HG03439 (cell line): Measurements from ENCODE around the gene FBXO44.
"Not testable (repeated sequence)": the region's sequence is repeated elsewhere in the genome, so short reads cannot be mapped to it uniquely, and the experiment has no call there.

Experiments
- ATAC-seq: cut with Tn5 transposase; IDR thresholded peaks from one replicate; pipeline ENCODE4 v1.9.1; 2021; ENCODE audit warnings: mild to moderate bottlenecking, moderate library complexity; ENCODE audit not compliant: unreplicated experiment

The FBXO44 gene

DNA sequence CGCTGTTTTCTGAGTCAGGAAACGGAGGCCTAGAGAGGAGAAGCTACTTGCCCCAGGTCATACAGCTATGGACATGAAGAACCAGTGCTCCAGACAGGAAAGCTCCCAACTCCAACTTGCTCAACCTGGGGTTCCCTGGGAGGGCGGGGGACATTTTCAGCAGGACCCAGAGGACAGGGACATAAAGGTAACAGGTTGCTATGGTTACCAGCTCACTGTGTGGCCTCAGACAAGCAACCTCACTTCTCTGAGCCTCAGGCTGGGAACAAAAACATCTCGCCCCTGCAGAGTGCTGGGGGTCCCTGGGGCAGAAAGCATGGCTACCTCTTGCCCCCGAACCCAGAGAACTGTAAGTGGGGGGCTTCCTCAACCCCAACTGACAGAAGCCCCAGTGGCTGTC, 16.6 kb upstream of the FBXO44 start:
- no peak for ATAC-seq

DNA sequence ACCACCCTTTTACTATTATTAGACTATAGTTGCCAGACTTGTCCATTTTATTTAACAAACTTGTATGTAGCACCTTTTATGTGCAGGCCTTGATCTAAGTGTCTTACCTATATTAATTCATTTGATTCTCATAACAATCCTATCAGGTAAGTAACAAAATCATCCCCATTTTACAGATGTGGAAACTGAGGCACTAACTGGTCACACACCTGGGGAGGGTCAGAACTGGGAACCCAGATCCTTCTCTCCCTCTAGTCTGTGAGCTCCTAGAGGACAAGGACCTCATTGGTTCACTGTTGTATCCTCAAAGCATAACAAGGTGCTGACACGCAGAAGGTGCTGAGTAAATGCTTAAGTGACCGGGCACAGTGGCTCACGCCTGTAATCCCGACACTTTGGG, 15.3 kb upstream of the FBXO44 start:
- ATAC-seq, result no peak

DNA sequence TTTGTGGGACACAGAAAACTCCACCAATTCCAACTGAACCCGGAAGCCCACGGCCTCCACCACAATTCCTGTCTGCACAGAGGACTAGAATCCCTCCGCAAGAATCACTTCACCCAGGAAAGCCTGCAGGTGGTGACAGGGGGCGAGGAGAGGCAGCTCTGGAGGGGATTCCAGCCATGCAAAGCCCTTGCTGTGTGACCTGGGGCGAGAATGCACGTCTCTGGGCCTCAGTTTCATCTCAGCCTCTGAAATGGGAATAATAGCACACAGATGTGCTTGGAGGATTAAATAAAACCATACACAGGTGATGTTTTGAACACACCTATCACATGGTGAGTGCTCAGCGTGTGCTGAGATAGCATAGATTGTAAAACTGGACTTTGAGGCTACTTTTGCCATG, 14.6 kb upstream of the FBXO44 start:
- no peak for ATAC-seq

DNA sequence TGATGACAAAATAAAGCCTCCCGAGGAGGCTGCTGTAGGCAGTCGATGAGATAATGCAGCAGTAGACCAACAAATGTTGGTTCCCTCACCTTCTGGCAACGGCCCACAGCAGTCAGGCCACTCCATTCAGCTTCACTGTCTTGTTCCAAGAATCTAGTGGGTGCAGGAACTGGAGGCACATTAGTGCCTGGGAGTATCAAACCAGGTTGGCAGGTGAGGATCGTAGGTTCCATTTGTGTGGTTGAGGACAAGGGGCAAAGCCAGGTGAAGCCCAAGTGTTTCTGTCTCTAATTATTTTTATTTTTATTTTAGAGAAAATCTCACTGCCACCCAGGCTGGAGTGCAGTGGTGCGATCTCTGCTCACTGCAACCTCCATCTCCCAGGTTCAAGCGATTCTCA, 13.7 kb upstream of the FBXO44 start:
- ATAC-seq, result no peak

DNA sequence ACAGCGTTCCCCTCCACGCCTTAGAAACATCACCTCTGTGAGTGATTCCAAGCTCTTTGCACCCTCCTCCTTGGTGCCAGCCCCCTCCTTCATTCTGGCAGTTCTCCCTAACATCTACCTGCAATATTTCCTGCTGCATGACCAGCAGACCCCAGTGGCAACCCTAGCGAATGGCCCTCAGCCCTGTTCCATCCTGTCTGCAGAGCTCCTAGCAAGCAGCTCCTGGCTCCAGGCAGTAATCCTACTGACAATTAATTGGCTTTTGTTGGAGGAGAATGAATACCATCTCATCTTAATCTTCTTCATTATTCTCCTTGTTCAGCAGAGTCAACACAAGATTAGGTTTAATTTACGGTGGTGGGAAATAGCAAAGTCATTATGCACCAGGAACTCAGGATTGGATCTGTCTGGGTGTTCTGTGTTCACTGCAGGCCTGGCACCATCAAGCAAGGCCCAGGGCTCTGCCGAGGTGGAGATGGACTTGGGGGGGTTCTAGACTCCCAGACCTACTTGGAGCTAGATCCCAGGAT, 12.8 kb upstream of the FBXO44 start:
- ATAC-seq, result no peak

DNA sequence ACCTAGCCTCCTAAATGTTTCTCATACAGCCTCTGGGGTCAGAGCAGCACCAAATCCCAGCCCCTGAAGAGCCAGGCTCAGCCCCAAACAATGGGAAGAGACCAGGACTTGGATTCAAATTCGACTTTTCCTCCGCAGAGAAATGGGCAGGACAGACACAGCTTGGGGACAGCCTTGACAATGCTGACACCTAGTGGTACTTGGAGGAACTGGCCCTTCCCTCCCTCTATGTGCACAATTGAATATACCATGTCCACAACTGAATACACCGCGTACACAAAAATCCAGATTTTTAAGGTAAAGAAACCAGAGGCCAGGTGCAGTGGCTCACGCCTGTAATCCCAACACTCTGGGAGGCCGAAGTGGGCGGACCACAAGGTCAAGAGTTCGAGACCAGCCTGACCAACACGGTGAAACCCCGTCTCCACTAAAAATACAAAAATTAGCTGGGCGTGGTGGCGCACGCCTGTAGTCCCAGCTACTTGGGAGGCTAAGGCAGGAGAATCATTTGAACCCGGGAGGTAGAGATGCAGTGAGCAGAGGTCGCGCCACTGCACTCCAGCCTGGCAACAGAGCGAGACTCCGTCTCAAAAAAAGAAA, 12.2 kb upstream of the FBXO44 start:
- ATAC-seq, result not testable (repeated sequence)

DNA sequence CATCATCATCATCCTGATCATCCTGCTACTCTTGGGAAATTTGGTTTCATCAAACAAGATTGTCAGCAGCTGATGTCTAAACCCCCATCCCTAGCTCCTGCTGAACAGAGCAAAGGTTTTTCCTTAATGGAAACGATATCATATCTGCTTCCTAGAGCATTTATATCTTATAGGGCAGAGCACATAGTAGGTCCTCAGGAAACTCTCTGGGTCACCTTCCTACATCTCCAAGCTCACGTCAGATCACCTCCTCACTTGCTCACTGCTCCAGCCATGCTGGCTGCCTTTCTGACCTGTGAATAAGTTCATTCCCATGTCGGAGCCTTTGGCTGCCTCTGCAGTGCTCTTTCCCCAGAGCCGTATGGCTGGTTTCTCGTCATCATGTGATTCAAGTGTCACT, 10.9 kb upstream of the FBXO44 start:
- no peak for ATAC-seq

DNA sequence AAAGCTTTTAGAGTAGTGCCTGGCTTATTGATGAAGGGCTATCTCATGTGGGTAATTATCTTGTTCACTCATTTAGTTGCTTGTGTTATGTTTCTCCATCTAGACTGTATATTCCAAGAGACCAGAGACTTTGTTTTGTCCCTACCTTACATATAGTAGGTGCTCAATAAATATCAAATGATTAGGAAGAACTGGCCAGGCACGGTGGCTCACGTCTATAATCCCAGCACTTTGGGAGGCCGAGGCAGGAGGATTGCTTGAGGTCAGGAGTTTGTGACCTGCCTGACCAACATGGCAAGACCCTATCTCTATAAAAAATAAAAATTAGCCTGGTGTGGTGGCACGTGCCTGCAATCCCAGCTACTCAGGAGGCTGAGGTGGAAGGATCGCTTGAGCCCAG, 9.4 kb upstream of the FBXO44 start:
- no peak for ATAC-seq

DNA sequence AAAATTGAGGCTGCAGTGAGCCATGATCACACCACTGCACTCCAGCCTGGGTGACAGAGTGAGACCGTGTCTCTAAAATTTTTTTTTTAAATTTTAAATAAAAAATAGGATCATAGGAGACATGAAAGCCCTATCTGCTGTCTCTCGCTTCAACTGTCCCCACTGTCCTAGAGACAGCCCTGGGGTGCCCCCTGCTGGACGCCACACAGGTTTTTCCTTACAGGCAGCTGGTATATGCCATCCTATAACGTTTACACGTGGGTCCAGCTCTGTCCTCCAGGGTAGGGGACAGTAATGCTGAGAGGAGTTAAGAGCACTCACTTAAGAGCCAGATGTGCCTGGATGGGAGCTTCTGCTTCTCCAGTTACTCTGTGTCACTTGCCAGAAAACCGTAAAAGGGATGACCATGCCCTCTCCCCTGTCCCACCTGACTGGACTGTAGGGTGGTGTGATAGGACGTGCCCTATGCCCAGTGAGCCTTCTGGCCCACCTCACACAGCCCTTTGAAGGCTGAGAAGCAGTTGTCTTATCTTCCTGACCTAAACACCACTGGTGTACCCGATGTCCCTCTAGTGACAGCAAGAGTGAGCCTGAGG, 8.9 kb upstream of the FBXO44 start:
- no peak for ATAC-seq

DNA sequence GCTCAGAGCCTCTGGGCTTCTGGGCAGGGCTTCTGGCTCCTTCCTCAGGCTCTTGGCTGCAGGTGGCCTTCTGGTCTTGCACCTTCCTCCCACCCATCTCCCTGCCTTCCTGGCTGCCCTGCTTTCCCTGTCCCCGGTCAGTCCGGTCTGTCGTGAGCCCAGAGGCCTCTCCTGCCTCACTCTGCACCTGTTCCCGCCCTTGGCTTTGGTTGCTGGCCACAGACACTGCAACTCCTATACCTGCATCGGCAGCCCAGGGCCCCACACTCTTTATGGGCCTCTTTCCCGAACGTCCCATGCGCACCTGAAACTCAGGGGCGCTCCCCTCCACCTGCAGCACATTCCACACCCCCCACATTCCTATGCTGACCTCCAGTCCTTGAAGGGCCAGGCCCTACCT, 8.4 kb upstream of the FBXO44 start:
- ATAC-seq, result no peak

DNA sequence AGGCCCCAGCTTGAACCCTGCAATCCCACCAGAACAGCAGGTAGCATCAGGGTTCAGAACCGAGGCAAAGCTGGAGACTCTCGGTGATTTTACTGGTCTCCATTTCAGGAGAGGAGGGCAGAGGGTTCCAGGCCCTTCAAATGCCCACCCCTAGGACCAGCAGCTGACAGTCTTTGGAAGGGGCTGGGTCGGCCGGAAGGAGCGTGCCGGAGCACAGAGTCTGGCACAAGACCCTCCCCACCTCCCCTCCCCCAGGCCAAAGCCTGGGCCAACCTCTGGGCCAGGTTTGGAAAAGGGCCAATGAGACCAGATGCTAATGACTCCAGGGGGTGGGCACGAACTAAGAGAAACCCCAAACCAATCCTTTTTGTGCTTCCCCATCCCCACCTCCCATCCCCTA, 7.3 kb upstream of the FBXO44 start:
- ATAC-seq, result no peak

DNA sequence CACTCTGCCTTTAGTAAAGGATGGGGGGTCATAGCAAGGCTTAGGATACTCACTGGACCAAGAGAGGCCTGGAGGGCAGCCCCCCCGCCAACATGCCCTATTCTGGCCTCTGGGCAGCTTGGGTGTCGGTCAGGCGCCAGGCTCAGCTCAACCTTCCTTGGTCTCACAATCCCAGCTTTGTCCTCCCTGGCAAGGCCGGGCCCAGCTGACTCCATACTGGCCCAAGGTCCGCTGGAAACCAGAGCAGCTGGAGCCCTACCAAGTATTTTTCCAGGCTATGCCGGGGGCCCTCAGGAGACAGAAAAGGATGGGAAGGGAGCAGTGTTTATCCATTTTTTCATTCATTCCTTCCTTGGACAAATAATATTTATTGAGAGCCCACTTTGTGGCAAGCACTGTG, 6.6 kb upstream of the FBXO44 start:
- ATAC-seq, result no peak

DNA sequence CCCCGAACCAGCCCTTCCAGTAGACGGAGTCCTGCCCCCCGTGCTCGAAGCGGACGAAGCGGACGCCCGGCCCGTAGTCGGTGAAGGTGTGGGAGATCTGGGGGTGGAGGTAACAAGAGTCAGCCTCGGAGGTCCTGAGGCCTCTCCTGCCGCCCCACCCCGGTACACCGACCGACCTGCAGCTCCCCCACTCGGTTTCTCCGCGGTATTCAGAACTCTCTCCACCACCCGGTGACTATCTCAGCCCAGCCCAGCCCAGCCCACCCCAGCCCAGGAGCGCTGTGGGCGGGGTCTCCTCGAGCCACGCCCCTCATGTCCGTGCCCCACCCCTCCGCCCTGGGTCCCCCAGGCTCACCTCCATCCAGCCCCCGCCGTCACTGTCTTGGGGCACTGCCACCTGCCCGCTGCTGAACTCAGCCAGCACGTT, 5.9 kb upstream of the FBXO44 start:
- ATAC-seq, result no peak

DNA sequence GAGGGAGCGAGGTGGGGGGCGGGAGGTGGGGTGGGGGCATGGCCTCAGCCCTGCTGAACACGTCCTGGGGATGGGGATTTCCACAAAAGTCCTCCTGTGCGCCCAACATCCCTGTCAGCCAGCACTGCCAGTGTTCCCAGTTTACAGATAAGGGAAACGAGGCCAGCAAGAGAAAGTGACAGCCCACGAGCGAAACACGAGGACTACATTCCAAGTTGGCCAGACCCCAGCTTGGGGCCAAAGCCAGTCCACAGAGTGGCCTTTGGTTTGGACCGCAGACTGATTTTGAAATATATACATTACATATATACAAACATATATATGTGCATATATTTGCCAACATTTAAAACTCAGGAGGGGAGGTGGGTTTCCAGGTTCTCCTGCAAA, 5.4 kb upstream of the FBXO44 start:
- no peak for ATAC-seq

DNA sequence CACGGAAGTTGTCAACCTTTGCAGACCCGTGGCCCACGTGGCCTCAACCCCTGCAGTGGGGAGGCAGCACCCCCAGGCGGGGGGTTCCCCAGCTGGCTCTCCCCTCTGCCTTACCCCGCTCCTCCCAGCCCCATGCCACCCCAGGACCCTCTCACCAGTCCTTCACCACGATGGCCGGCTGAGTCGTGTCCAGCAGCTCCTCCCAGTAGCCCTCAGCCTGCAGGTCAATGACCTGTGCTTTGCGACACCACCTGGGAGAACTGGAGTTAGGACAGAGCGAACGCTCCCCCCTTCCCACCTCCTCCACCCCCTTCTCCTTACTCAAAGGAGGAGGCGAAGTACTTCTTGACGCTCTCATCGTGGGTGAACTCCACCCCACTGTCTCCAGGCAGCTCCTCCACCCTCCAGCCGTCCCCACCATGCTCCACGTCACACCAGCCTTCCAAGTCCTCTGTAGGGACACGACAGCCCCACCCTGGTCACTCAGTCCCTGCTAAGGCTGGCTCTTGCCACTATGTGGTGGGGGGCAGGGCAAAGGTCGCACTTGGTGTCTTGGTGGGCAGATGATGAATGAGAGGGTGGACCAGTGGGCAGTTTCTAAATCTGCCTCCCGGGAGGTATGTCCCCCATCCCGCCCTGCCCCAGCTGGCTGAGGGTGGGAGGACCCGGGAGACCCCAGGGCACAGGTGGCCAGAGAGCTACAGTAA, 4.9 kb upstream of the FBXO44 start:
- ATAC-seq, result no peak

DNA sequence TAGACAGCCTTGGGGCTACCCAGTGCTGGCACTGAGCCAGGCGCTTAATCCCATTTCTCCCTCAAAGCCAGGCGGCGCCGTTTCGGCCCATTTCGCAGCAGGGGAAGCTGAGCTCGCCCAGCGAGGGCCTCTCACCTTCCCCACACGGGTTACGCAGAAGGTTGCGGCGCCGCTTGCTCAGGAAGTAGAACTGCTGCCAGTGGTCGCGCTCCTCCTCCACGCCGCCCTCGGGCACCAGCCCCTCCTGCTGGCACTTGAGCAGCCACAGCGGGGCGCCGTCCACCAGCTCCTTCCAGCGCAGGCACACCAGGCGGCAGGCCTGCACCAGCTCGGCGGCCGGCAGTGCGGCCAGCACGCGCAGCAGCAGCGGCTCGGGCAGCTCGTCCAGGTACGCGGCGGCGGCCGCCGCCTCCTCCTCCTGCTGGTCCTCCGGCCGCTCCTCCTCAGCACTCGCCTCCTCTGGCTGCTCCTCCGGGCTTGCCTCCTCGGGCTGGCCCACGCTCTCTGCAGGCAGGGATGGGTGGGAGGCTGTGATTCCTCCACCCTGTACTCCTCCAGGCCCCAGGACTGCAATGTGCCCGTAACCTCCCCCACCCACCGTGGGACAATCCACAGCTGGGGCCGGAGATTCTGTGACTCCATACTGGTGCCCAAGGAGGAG, 4.2 kb upstream of the FBXO44 start:
- ATAC-seq, result no peak

DNA sequence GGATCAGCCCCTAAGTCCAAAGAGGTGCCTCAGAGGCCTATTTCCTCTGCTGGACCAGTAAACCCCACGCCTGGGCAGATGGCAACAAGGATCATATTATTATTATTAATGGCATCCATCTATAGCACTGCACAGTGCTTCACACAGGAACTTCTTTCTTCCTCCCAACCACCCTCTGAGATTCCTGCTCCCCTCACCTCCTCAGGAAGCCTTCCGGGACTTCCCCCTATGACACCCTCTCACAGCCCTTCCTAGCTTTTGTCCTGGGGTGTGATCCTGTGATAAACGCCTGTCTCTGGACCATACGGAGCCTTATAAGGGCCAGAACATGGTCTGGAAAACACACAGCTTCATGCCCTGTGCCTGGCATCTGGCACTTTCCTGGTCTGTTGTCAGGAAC, 3.7 kb upstream of the FBXO44 start:
- no peak for ATAC-seq

DNA sequence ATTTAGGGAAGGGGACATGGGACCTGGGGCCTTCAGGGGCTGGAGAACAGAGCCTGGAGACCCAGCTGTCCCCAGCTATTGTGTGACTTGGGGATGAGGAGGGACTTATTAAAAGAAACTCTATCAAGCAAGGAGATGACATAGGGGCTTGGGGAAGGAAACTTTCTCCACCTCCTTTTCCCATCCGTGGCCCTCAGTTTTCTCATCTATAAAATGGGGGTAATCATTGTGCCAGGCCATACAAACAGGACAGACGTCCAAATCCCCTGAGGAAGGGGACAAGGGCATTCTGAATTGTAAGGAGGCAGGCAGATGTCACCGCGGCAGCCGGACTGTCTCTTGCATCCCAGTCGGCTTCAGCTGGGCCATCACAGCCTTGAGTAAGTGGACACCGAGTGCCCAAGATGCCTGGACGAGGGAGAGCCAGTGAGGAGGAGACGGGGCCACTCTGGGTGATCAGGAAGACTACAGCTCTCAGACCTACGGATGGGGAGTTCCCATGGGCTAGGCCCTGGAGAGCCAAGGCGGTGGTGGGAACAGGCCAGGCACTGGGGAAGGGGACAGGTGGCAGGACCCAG, 2.4 kb upstream of the FBXO44 start:
- ATAC-seq, result no peak

DNA sequence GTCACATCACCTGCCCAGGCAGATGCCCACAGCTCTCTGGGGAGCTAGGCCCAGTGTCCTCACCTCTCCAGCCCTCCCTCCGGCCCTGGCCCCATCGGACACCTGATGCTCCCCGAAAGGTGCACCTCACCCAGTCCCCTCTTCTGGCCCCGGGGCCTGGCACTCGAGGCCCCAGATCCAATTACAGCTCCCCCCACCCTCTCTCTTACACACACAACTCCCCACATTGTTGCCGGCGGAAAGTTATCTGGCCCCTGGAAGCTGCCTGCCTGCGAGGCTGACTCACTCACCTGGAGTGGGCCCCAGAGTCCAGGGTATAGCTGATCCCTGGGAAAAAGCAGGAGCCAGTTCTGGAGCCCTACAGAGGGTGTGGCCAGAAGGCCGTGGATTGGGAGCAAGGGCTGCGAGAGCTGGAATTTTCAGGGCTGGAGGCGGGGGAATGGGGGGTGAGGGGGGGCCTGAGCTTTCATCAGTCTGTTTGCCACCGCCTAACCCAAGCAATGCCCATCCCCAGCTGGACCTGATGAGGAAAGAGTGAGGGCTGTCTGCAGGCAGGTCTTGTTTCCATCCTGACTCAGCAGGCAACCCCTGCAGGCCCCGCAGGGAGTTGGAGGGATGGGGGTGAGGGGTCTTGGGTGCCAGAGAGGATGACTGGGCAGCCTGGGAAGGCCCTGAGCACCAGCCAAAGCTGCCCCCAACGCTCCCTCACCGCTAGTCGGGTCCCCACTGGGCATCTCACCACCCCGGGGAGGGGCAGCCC, 1.4 kb upstream of the FBXO44 start:
- no peak for ATAC-seq

DNA sequence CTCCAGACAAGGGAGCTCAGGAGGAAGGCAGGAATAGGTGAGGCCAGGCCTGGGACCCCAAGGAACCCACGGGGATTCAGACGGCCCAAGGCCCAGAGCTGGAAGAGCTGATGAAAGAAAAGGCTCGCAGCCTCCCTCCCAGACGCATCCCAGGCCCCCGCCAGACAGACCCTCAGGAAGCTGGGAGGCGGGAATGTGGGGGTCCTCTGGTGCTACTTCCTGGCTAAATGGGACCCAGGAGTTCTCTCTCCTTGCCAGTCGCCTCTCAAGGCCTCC, 878 bp upstream of the FBXO44 start:
- ATAC-seq, result no peak
